Activated CD4-positive, alpha-beta T cell treated with anti-CD3 and anti-CD28 coated beads, Interleukin-10, Interleukin-2, amounts not matched to agents 100 ng/mL and 50 ng/mL, durations not matched to agents 16 hours and 8 hours (primary cell): ENCODE measurements around the gene OR2A14.
"Not testable (repeated sequence)": the region's sequence is repeated elsewhere in the genome, so short reads cannot be mapped to it uniquely, and the experiment has no call there.

Experiments used
- DNase-seq: peaks from one replicate; pipeline ENCODE4 v3.0.0-alpha.2; 2020

The OR2A14 gene

DNA sequence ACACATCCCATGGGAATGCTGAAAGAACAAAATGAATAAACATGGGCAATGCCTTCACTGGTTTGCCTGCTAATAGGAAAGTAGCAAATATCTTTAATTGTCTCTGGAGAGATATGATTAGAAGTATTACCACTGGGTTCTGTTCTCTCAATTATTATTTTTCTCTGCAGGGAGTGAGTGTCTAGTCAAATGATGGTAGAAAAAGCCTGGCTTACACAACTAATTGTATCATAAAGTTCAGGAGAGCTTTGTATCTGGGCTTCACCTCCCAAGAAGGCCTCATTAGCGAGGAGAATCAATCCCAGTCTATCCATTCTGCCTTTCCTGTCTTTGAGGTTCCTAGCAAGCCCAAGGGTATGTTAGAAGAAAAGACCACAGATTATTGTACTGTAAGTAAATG lies at the start of gene OR2A14:
OR2A14 (plus strand) TSS at position 301 of the 400 bp plus-strand sequence. CDS start 5,937 bp downstream, outside the sequence.
- no peak for DNase-seq

- DNase-seq = no peak
Measured at GRCh38 chr7:144074374-144074773, 48.6 kb upstream of the OR2A14 start.

DNA sequence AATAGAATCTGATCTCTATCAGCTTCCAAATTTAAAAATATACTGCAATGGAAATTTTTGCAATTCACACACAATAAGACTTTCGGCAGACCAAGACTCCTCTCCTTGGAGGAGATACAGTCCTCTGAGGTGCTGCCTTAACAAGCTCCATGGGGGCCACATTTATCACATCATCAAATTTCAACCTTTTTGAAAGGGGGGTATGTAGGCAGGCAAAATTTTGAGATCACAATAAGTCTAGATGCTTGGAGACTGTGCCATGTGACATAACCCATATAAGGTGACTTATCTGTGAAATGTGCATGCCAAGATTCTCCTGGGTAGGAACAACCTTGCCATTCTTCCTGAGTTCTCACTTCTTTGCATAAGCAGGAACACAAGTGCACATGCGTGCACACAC lies 37.0 kb upstream of the OR2A14 start, which contains the start of gene OR2A12:
OR2A12 (plus strand) TSS at position 301 of the 400 bp plus-strand sequence. CDS start 8,830 bp downstream, outside the sequence.
- no peak for DNase-seq

GRCh38 chr7:144086730-144087129 lies 36.2 kb upstream of the OR2A14 start:
- DNase-seq = no peak

- no peak for DNase-seq
Measured at GRCh38 chr7:144087230-144087629, 35.7 kb upstream of the OR2A14 start.

DNA sequence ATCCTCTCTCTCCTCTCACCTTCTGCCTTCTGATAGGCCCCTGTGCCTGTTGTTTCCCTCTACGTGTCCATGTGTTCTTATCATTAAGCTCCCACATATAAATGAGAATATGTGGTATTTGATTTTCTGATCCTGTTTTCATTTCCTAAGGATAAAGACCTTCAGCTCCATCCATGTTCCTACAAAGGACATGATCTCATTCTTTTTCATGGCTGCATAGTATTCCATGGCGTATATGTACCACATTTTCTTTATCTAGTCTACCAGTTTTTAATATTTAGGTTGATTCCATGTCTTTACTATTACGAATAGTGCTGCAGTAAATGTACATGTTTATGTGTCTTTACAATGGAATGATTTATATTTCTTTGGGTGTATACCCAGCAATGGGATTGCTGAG lies 32.3 kb upstream of the OR2A14 start:
- DNase-seq = no peak

GRCh38 chr7:144098776-144099175 lies 24.2 kb upstream of the OR2A14 start:
- no peak for DNase-seq

DNA sequence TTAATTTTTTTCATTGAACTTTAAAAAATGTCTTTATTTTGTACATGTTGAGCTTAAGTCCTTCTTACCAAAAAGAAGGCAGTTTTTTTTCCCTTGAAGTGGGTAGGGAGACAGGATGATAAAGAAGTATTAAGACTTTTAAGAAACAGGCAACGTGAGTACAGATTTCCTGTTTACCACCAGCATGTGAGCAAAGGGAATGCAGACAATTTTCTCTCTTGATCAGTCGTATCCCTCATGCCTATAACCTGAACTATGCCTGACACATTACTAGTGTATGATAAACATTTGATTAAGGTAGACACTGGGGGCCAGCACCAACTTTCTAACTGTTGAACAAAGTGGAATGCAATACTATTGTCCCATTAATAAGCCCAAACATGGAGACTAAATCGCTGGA lies 22.4 kb upstream of the OR2A14 start:
- no peak for DNase-seq

- DNase-seq = no peak
Measured at GRCh38 chr7:144102041-144102440, 20.9 kb upstream of the OR2A14 start.

GRCh38 chr7:144105211-144105610 lies 17.8 kb upstream of the OR2A14 start:
- no peak for DNase-seq

- DNase-seq = no peak
Measured at GRCh38 chr7:144109283-144109682, 13.7 kb upstream of the OR2A14 start, which contains the start of gene OR2A2. Gene OR2A2, plus strand, starts transcription at chr7:144109583. Its CDS starts 0 bp downstream, at chr7:144109583.

- DNase-seq = no peak
Measured at GRCh38 chr7:144110272-144110671, 12.7 kb upstream of the OR2A14 start.

- no peak for DNase-seq
Measured at GRCh38 chr7:144113651-144114050, 9.3 kb upstream of the OR2A14 start.

DNA sequence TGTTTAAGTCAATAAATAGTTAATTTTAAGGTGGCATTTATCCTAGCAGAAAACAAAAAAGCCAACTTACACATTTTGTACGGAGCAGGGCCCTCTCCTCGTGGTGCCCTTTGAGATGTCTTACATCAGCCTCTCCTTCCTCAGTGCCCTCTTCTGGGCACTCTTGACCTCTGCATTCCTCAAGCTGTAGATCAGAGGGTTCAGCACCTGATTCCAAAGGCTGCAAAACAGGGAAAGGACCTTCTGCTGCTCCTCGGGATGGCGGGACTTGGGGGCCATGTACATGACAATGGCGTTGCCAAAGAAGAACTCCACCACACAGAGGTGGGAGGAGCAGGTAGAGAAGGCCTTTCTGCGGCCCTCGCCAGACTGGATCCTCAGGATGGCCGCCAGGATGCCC lies 4.6 kb upstream of the OR2A14 start:
- DNase-seq = no peak

DNA sequence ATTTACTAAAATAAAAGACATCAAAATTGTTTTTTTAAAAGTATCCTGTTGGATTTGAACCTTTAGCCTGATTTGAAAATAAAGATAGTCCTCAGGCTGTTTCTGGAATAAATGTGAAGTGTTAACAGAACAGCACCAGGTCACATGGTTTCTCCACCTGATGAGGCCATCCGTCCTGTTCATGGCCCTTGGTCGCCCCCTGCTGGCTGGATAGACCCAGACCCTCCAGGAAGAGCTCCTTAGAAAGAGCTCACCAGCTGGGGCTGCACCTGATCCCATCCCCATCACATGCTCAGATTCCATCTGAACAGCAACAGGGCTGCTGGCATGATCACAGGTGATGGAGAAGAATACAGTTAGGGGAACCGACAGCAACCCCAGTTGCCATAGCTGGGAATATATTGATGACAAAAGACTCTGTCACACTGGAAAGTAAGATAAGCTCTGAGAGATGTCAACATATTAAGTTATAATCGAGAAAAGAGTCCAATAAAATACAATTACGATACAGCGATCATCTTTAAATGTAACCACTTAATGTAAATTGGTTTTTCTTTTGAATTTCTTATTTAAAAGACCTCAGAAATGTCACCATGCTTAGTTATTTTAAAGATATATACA lies 4.8 kb downstream of the OR2A14 start:
- DNase-seq = peak; percentile 89

DNA sequence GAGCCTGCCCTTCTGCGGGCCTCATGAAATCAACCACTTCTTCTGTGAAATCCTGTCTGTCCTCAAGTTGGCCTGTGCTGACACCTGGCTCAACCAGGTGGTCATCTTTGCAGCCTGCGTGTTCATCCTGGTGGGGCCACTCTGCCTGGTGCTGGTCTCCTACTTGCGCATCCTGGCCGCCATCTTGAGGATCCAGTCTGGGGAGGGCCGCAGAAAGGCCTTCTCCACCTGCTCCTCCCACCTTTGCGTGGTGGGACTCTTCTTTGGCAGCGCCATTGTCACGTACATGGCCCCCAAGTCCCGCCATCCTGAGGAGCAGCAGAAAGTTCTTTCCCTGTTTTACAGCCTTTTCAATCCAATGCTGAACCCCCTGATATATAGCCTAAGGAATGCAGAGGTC lies 6.6 kb downstream of the OR2A14 start:
- DNase-seq = not testable (repeated sequence)

- no peak for DNase-seq
Measured at GRCh38 chr7:144130730-144131129, 7.8 kb downstream of the OR2A14 start.

DNA sequence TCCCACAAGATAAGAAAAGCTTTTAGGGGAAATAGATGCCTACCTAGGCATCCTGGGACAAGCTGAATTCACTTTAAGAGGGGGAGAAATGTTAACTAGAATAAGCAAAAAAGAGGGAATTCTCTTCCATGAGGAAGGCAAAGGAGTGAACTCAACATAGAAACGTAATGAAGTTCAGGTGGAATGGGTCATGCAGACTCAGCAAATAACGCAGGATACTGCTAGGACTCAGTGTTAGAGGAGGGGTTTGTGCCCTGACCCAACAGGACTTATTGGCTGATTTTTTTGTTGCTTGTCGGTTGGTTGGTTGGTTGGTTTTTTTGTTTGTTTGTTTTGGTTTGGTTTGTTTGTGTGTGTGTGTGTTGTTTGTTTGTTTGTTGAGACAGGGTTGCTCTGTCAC lies 9.3 kb downstream of the OR2A14 start:
- DNase-seq = no peak

DNA sequence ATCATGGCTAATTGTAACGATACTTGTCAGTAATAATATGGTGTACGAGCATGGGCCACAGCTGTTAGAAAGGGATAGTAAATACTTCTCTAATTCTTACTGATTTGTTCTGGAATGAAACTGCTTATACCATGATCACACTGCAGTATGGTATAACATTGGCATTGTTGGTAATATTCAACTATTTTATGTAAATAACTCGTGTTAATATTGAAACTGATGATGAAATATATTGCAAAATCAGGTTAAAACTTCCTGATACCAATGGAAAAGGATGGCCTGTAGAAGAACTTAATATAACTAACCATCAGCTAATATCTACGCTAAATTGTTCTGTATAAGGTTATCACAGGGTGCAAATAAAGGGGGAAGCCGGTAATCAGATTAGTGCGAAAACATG lies 10.3 kb downstream of the OR2A14 start:
- DNase-seq = no peak

- DNase-seq = no peak
Measured at GRCh38 chr7:144134116-144134515, 11.1 kb downstream of the OR2A14 start.

GRCh38 chr7:144137501-144137900 lies 14.5 kb downstream of the OR2A14 start:
- no peak for DNase-seq

GRCh38 chr7:144142187-144142586 lies 19.2 kb downstream of the OR2A14 start:
- no peak for DNase-seq

DNA sequence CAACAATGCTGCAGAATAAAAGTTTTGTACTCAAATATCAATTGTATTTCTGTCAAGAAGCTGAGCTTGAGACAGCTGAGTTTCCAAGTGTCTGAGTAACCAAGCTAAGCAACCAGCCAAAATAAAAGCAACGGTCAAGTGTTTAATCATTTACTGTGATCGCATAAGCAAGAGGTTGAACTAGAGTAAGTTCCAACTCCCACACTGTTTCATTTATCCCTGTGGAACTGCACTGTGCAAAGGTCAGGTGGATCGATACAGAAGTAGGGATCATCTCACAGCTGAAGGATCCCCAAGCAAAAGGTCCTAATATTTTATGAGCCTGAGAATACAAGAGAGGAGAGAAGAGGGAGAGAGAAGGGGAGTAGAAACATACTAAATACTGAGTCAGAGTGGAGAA lies 21.4 kb downstream of the OR2A14 start:
- DNase-seq = no peak

DNA sequence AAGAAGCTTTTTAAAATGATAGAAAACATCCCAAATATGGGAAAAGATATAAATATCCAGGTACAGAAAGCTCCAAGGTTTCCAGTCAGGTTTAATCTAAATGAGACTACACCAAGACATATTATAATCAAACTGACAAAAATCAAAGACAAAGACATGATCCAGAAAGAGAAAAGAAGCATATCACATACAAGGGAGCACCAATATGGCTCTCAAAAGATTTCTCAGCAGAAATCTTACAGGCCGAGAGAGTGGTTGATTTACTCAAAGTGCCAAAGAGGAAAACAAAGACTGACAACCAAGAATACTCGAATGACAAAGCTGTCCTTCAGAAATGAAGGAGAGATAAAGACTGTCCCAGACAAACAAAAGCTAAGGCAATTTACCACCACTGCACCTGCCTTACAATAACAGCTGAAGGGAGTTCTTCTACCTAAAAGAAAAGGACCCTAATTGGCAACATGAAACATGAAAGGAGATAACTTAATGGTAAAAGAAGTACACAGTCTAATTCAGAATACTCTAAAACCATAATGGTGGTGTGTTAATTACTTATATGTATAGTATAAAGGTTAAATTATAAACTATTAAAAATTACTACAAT lies 25.4 kb downstream of the OR2A14 start:
- DNase-seq = no peak

DNA sequence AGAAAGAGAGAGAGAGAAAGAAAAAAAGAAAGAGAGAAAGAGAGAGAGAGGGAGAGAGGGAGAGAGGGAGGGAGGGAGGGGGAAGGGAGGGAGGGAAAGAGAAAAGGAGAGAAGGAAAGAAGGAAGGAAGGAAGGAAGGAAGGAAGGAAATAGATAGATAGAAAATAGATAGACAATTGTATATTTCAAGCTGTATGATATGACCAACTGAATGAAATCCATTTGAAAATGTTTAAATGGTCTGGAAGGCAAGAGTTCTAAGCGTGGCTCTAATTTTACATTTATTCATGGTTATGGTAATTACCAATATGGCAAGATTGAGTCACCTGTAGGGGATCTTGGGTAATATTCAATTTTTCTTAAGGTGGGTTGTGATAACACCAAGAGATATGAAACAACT lies 35.9 kb downstream of the OR2A14 start:
- DNase-seq = no peak
